Ovary (tissue), 9 donors: ENCODE measurements around the gene ADAMTSL5. TPM values are rescaled to one million over a fixed set of nuclear protein-coding genes. Genes with fewer than 3 reads are reported as not detected.
"Not testable (repeated sequence)": the region's sequence is repeated elsewhere in the genome, so short reads cannot be mapped to it uniquely, and the experiment has no call there.

Experiments
- DNase-seq, 5 donors: peaks; one replicate each; pipeline ENCODE4 v3.0.0-alpha.2; 2019 to 2020
- H3K27ac ChIP-seq, 2 donors: fragments of 200-600 bp; one replicate each; pipeline versions ENCODE4 v1.5.1 to v1.8.0; 2019 to 2022
- H3K27me3 ChIP-seq: fragments of 200-600 bp; one replicate; pipeline ENCODE4 v1.8.0; 2022
- H3K36me3 ChIP-seq: fragments of 200-600 bp; sonication (generic); one replicate; pipeline ENCODE4 v1.5.1; 2019
- H3K4me1 ChIP-seq: one replicate; pipeline ENCODE4 v1.8.1; 2013; ENCODE audit warnings: mild to moderate bottlenecking, moderate library complexity; ENCODE audit not compliant: insufficient read depth
- H3K4me3 ChIP-seq: fragments of 200-600 bp; sonication (generic); one replicate; pipeline ENCODE4 v1.5.1; 2017
- H3K9me3 ChIP-seq, 2 donors: fragments of 200-600 bp in 1 of 2; sonication (generic) in 1 of 2; one replicate each; pipeline versions ENCODE4 v1.5.1 to v1.8.1; 2013 to 2019; ENCODE audit warnings: mild to moderate bottlenecking in 1 of 2, moderate library complexity in 1 of 2
- CTCF ChIP-seq, 3 donors: fragments of 450-650 bp in 2 of 3; fragments of 200-600 bp in 1 of 3; IDR thresholded peaks; one replicate each; pipeline versions ENCODE4 v1.5.1 to v1.8.0; 2016 to 2022; ENCODE audit warnings: antibody characterized with exemption in 3 of 3, mild to moderate bottlenecking in 1 of 3
- EP300 ChIP-seq: sonication (generic); formaldehyde crosslinking; IDR thresholded peaks from one replicate; pipeline ENCODE4 v1.6.1; 2017; ENCODE audit warnings: antibody characterized with exemption
- POLR2A ChIP-seq: fragments of 450-650 bp; IDR thresholded peaks from one replicate; pipeline ENCODE4 v1.6.1; 2017; ENCODE audit warnings: antibody characterized with exemption, mild to moderate bottlenecking, moderate library complexity
- WGBS, 3 donors: extraction: QIAGEN DNeasy Blood & Tissue Kit in 1 of 3; methylation state at CpG; one replicate each; pipeline versions ENCODE4 v1.1.5 to v1.1.7; 2013 to 2017; 5-methylcytosine and 5-hydroxymethylcytosine counted together
- intact Hi-C, 4 donors: fragments of 100-400 bp; cut with DNase I; formaldehyde crosslinking; loops; one replicate each; pipeline versions ENCODE4 v1.11.0 to v1.15.1; 2022 to 2023
- polyA plus RNA-seq, 2 donors: library from polyadenylated mRNA; stranded (reverse); fragments of 200-250 nt in 1 of 2; fragments of 350-450 nt in 1 of 2; fragmentation: Illumina TruSeq in 1 of 2; extraction: RNeasy Lipid Tissue Mini Kit (QIAGEN cat#74804) in 1 of 2; gene quantifications; one replicate each; pipeline ENCODE4 v1.2.3, GENCODE V29; 2013 to 2014
- total RNA-seq, 7 donors: library from RNA; depleted of rRNA in 2 of 7; stranded (reverse); fragments of >200 nt in 2 of 7; fragmentation: NEBNext Ultra II Directional in 3 of 7; extraction: Animal tissue kit (Norgen Biotek cat#: 25700) in 3 of 7; gene quantifications; one replicate each; pipeline versions ENCODE4 v1.1.0 to v1.2.4, GENCODE V29; 2016 to 2023
- donor health status: DM: no; HTN: no; CAD: no; lungs with moderate emphysema.
- donor health status: DM: no; HTN: no; CAD: no.
- donor health status: Bipolar disorder and iron deficiency.
- donor health status: DM: yes; HTN: yes; CAD: no.
- donor health status: DM: no; HTN: no; CAD: no.
- donor health status: DM: yes; HTN: yes; CAD: no.

ADAMTSL5 gene
- total and polyA plus RNA-seq, 9 donors = 0.19 to 7.5 (median 2.0) TPM; not detected in 1

- WGBS, 3 donors = 2 to 7% (median 2%) methylated on average over 15 of the region's 15 CpGs
- Histone ChIP-seq H3K36me3 (no peaks in the 10 kb centered on the region), H3K27me3 (no peaks in the 10 kb centered on the region), H3K27ac (no peak overlapping the region), H3K4me3 (no peak overlapping the region), H3K9me3 (no peaks in the 10 kb centered on the region), H3K4me1 (peaks cover 8% of the 10 kb centered on the region)
- intact Hi-C loops = no loop called here
- TF ChIP-seq EP300 = no peak
- TF ChIP-seq CTCF (IDR thresholded peaks at IDR 0.05) = no peak
- TF ChIP-seq POLR2A = no peak
- peak in 4 of 5 donors; percentile 48 to 87 (median 67) for DNase-seq
Observed at GRCh38 chr19:1538978-1539377, 26.2 kb upstream of the ADAMTSL5 start.

DNA sequence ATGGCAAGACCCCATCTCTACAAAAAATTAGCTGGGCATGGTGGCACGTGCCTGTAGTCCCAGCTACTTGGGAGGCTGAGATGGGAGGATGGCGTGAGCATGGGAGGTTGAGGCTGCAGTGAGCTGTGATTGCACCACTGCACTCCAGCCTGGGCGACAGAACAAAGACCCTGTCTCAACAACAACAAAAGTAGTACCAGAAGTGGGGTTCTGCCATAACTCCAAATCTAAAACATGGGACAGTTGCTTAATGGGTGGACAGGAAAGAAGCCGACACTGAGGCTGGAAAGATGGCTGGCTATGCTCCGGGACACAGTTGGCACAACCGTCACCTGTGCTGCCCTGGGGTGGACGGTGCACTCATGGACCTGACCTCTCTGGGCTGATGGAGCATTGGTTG lies 22.9 kb upstream of the ADAMTSL5 start:
- intact Hi-C loops, H3K27me3 ChIP-seq, DNase-seq, H3K27ac ChIP-seq, H3K4me3 ChIP-seq, H3K4me1 ChIP-seq, H3K36me3 ChIP-seq, H3K9me3 ChIP-seq: not testable (repeated sequence)
- WGBS, 3 donors = 93 to 99% (median 96%) methylated on average over 7 of the region's 7 CpGs

DNA sequence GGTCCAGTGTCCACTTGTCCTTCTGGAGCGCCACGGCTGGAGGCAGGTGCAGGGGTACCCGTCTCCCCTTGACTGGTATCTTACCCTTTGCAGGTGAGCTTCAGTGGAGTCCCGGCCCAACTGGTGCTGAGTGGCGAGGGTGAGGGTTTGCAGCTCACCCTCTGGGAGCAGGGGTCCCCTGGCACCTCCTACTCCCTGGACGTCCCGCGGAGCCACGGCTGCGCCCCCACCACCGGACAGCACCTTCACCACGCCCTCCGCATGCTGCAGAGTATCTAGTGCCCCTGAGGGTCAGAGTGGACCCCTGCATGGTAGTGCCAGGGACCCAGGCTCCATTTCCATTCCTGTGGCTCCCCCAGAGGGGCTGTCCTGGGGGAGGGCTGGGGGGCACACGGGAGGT lies 22.2 kb upstream of the ADAMTSL5 start:
- intact Hi-C loops = no loop called here
- no peak overlapping the region for H3K27ac ChIP-seq
- H3K36me3 ChIP-seq = no peaks in the 10 kb centered on the region
- DNase-seq = peak in 1 of 5 donors; percentile 14
- H3K9me3 ChIP-seq = no peaks in the 10 kb centered on the region
- no peak overlapping the region for H3K4me3 ChIP-seq
- no peaks in the 10 kb centered on the region for H3K27me3 ChIP-seq
- no peak for TF ChIP-seq CTCF (IDR thresholded peaks at IDR 0.05)
- TF ChIP-seq EP300 = no peak
- TF ChIP-seq POLR2A = no peak
- 80 to 89% (median 87%) methylated on average over 13 to 14 of the region's 14 CpGs for WGBS, 3 donors
- H3K4me1 ChIP-seq = peaks cover 4% of the 10 kb centered on the region

DNA sequence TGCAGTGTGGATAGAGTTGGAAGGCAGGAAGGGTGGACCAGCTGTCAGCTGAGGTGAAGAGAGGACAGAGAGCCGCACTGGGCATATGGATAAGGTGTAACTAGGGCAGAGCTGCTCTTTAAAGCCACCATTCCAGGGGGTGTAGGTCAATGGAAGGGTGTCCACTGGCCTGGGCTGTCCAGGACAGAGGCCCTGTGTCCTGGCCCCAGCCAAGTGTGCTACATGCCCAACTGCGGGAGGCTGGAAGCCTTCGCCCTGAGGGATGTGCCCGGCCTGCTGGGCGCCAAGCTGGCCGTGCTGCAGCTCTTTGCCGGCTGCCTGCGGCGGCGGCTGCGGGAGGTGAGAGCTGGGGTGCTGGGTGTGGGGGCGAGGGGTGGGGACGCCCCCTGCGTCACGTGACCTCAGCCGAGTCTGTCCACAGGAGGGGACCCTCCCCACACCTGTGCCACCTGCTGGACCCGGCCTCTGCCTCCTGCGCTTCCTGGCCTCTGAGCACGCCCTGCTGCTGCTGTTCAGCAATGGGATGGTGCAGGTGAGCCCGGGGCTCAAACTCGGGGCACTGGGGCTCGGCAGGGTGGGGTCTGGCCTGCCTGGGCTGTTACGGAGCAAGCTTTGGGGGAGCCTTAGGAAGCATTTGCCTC lies 20.8 kb upstream of the ADAMTSL5 start:
- Histone ChIP-seq H3K4me3 (no peak overlapping the region), H3K27me3 (no peaks in the 10 kb centered on the region), H3K36me3 (no peaks in the 10 kb centered on the region), H3K27ac (no peak overlapping the region), H3K4me1 (peaks cover under 1% of the 10 kb centered on the region), H3K9me3 (no peaks in the 10 kb centered on the region)
- no peak for DNase-seq
- intact Hi-C loops = no loop called here
- 79 to 87% (median 80%) methylated on average over 22 to 23 of the region's 23 CpGs for WGBS, 3 donors
- TF ChIP-seq POLR2A = no peak
- no peak for TF ChIP-seq CTCF (IDR thresholded peaks at IDR 0.05)
- TF ChIP-seq EP300 = no peak

- H3K27ac ChIP-seq = no peak overlapping the region
- no peaks in the 10 kb centered on the region for H3K9me3 ChIP-seq
- WGBS, 3 donors = 88 to 95% (median 93%) methylated on average over 9 of the region's 9 CpGs
- H3K27me3 ChIP-seq = no peaks in the 10 kb centered on the region
- TF ChIP-seq CTCF (IDR thresholded peaks at IDR 0.05) (no peak), POLR2A (no peak), EP300 (no peak)
- H3K4me3 ChIP-seq = no peak overlapping the region
- H3K4me1 ChIP-seq = no peaks in the 10 kb centered on the region
- no peaks in the 10 kb centered on the region for H3K36me3 ChIP-seq
- no peak for DNase-seq
- intact Hi-C loops = no loop called here
Observed at GRCh38 chr19:1532003-1532402, 19.2 kb upstream of the ADAMTSL5 start.
